Activated B cell treated with CpG ODN at 0.5 μM for 24 hours (primary cell): ENCODE measurements around the gene SH3RF3. TPM values are rescaled to one million over a fixed set of nuclear protein-coding genes. Genes with fewer than 3 reads are reported as not detected.

Source experiments
- ATAC-seq: fragments of 200-7000 bp; cut with Tn5 transposase; one replicate; pipeline ENCODE4 v1.10.0; 2021; ENCODE audit warnings: low read depth, mild to moderate bottlenecking, moderate library complexity
- CTCF ChIA-PET: fragments of 350-600 bp; sonication (Branson Sonifier 250); formaldehyde crosslinking; loops from one replicate; lab custom pipeline; 2021; ENCODE audit warnings: antibody characterized with exemption; lab: Charles Lee
- POLR2A ChIA-PET: fragments of 350-600 bp; sonication (Branson Sonifier 250); formaldehyde crosslinking; loops from one replicate; lab custom pipeline; 2021; ENCODE audit warnings: antibody characterized with exemption; lab: Charles Lee
- DNase-seq: peaks from one replicate; pipeline ENCODE4 v3.0.0; 2022
- H3K27ac Mint-ChIP-seq: one replicate; pipeline ENCODE4 v1.8.0; 2020; ENCODE audit warnings: mixed read lengths
- H3K27me3 Mint-ChIP-seq: one replicate; pipeline ENCODE4 v1.8.0; 2021; ENCODE audit warnings: mixed read lengths
- H3K36me3 Mint-ChIP-seq: one replicate; pipeline ENCODE4 v1.8.0; 2021; ENCODE audit warnings: low read depth, mixed read lengths
- H3K4me1 Mint-ChIP-seq: one replicate; pipeline ENCODE4 v1.8.0; 2021; ENCODE audit warnings: mixed read lengths
- H3K4me3 Mint-ChIP-seq: one replicate; pipeline ENCODE4 v1.8.0; 2020; ENCODE audit warnings: mild to moderate bottlenecking, mixed read lengths
- H3K9me3 Mint-ChIP-seq: one replicate; pipeline ENCODE4 v1.8.0; 2020; ENCODE audit warnings: mixed read lengths
- intact Hi-C: fragments of 100-400 bp; cut with micrococcal nuclease; formaldehyde crosslinking; loops from one replicate; pipeline ENCODE4 v1.15.1; 2024
- total RNA-seq: library from RNA; stranded (reverse); gene quantifications from 2 replicates; pipeline ENCODE4 v1.2.3, GENCODE V29; 2022
- TF ChIP-seq, protein P1 (sequence below): fragments of 200-600 bp; IDR thresholded peaks from one replicate; pipeline ENCODE4 v1.8.0; 2022; ENCODE audit warnings: antibody characterized with exemption, mild to moderate bottlenecking

The SH3RF3 gene
- total RNA-seq, 1 donor from 2014 or later = 0.09 TPM

DNA sequence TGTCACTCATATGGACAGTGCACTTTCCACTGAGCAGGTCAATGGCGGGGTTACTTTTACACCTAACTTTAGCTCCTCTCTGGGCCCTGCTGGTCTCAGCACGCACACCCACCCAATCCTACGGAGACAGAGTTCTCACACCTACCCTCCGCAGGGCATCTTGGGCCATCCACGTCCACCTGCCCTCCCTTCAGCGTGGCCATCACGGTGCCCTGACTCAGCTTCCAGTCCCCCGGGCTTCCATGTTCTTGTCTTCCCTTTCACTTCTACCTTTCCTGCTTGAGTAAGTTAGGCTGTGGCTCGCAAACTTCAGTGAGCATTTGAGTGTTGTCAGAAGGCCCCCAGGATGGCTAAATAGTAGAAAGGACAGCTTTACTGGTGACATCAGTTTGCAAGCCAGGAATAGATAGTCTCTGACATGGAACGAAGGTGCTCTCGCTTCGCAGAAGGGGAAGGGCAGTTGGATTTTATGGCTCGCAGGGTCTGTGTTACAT is 252.4 kb downstream of the SH3RF3 start:
- POLR2A ChIA-PET = no interaction called here
- DNase-seq = no peak

DNA sequence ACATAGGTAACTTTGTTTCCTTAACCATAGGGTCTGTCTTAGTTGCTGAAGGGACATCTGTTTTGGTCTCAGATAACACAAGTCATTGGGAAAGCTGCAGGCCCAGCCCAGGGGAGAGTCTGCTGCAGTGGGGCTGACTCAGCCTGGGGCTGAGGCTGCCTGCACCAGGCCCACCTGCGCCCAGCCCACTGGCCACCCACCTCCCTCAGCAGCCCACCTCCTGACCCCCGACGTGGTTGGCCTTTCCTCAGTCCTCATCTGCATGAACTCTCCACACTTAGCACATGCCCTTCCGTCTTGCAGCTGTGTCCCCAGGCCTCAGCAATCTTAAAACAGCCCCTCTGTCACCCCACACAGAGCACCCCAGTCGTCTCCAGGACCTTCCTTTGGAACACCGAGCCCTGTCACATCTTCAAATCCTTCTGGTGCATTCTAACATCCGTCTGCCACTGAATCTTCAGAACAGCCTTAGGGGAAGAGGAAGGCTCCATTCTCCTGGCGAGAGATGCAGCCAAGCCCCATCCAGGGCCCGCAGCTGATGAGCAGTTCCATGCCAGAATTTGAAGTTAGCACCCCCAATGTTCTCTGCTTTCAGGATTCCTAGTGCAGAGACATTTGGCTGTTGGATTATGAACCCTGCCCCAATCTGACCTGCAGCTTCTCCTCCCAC is 253.4 kb downstream of the SH3RF3 start:
- ATAC-seq (no peak), DNase-seq (no peak)
- H3K36me3 Mint-ChIP-seq = no peaks in the 10 kb centered on the region
- no peaks in the 10 kb centered on the region for H3K27me3 Mint-ChIP-seq
- intact Hi-C loops = no loop called here
- POLR2A ChIA-PET = no interaction called here
- no peak overlapping the region for H3K4me3 Mint-ChIP-seq
- no peaks in the 10 kb centered on the region for H3K4me1 Mint-ChIP-seq
- TF ChIP-seq, protein P1, sequence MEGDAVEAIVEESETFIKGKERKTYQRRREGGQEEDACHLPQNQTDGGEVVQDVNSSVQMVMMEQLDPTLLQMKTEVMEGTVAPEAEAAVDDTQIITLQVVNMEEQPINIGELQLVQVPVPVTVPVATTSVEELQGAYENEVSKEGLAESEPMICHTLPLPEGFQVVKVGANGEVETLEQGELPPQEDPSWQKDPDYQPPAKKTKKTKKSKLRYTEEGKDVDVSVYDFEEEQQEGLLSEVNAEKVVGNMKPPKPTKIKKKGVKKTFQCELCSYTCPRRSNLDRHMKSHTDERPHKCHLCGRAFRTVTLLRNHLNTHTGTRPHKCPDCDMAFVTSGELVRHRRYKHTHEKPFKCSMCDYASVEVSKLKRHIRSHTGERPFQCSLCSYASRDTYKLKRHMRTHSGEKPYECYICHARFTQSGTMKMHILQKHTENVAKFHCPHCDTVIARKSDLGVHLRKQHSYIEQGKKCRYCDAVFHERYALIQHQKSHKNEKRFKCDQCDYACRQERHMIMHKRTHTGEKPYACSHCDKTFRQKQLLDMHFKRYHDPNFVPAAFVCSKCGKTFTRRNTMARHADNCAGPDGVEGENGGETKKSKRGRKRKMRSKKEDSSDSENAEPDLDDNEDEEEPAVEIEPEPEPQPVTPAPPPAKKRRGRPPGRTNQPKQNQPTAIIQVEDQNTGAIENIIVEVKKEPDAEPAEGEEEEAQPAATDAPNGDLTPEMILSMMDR = no peak
- H3K9me3 Mint-ChIP-seq = no peaks in the 10 kb centered on the region
- CTCF ChIA-PET = no interaction called here
- H3K27ac Mint-ChIP-seq = no peak overlapping the region

More for the DNA sequence above, 252.4 kb downstream of the SH3RF3 start:
- no peak overlapping the region for H3K27ac Mint-ChIP-seq
- H3K27me3 Mint-ChIP-seq = no peaks in the 10 kb centered on the region
- H3K9me3 Mint-ChIP-seq = no peaks in the 10 kb centered on the region
- intact Hi-C loops = no loop called here
- H3K4me1 Mint-ChIP-seq = no peaks in the 10 kb centered on the region
- no peaks in the 10 kb centered on the region for H3K36me3 Mint-ChIP-seq
- TF ChIP-seq, protein P1 = no peak
- no peak overlapping the region for H3K4me3 Mint-ChIP-seq
- no peak for ATAC-seq
- CTCF ChIA-PET = no interaction called here

DNA sequence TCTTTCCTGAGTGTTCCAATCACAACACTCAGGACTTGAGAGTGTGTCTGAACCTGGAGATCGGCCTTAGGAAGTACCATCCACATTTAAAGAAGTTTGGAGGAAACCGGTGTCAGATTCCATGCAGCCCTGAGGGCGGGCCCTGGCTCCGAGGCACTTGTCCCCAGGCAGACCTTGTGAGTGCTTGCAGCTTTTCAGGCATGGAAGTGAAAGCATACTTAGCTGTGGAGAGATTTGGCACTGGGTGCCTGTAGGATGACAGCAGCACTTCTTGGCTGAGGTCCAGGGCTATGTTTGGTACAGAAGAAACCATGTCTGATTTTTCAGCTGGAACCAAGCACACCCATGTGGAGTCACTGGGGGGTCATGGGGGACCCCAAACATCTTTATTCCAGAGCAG is 253.9 kb downstream of the SH3RF3 start:
- TF ChIP-seq, protein P1 = no peak
- CTCF ChIA-PET = no interaction called here
- no peaks in the 10 kb centered on the region for H3K9me3 Mint-ChIP-seq
- DNase-seq (no peak), ATAC-seq (no peak)
- intact Hi-C loops = no loop called here
- POLR2A ChIA-PET = no interaction called here
- no peaks in the 10 kb centered on the region for H3K4me1 Mint-ChIP-seq
- H3K36me3 Mint-ChIP-seq = no peaks in the 10 kb centered on the region
- no peak overlapping the region for H3K27ac Mint-ChIP-seq
- no peak overlapping the region for H3K4me3 Mint-ChIP-seq
- H3K27me3 Mint-ChIP-seq = no peaks in the 10 kb centered on the region

DNA sequence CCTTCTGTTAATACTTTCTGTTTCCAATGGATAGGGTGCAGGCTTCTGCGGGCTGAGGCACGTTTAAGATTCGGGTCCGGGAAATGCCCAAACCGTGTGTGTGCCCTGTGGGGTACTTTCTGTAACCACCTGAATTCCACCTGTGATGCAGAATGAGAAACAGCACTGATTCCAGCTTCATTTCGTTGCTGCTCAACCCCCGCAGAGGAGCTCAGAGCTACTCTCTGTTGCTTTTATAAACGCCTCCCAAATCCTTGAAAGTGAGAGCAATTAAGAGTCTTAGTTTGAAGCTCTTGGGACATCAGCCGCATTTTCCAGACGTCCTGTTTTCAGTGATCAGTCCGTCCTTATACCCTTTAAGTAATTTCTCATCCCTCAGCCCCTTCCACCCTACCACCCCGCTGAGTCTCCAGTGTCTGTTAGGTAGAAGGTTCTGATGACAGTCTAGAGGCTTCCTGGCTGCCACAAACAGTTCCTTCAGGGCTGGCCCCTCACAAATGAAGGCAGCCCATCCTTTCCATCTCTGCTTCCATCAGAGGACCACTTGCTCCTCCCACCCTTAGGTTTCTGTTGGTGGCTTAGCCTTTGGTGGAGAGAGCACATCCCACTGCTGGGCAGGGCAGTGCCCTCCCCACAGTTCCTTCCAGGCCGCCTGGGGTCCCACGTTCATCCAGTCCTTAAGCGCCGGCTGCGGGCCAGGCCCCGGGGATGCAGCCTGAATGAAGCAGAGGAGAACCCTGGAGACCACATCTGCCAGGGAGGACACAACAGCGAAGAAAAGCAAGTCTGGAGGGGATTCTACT is 254.7 kb downstream of the SH3RF3 start:
- POLR2A ChIA-PET = no interaction called here
- intact Hi-C loops = no loop called here
- H3K27me3 Mint-ChIP-seq = no peaks in the 10 kb centered on the region

More for the DNA sequence above, 254.7 kb downstream of the SH3RF3 start:
- Mint-ChIP-seq H3K4me3 (no peak overlapping the region), H3K36me3 (no peaks in the 10 kb centered on the region), H3K9me3 (no peaks in the 10 kb centered on the region), H3K27ac (no peak overlapping the region), H3K4me1 (no peaks in the 10 kb centered on the region)
- ATAC-seq (no peak), DNase-seq (no peak)
- TF ChIP-seq, protein P1 = no peak
- CTCF ChIA-PET = no interaction called here
